ENCODE measurements around the gene SERPINH1.

SERPINH1 gene

DNA sequence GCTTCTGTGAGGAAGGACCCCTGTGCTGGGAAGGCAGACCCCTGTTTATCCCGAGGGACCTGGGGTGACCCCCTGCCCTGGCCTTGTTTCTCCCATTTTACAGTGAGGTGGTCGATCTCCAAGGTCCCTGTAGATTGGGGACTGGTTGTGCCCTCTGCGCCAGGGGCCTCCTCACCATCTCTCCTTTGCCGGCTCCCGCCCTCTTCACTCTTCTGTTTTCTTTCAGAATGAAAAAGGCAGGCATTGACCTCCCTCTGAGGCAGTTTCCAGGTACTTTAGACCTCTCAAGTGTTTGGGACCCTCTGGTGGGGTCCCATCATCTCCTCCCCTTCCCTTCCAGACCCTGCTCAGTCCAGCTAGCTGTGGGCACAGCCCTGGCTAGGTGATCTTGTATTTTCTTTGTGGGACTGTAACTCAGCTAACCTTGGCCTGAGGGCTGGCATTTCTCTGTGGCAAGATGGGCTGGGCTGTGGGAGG lies 1.5 kb downstream of the SERPINH1 start:
- H3K36me3 ChIP-seq (ENCODE audit: control insufficient read depth in 1 of 2, insufficient read depth in 2 of 2, low read length in 2 of 2): peaks cover 3 to 23% of the 10 kb centered on the region in 2 donors
- peaks cover 30 to 52% of the 10 kb centered on the region in 2 donors for H3K4me1 ChIP-seq (ENCODE audit: control insufficient read depth in 1 of 2, insufficient read depth in 2 of 2, low read length in 2 of 2)
- H3K9me3 ChIP-seq (ENCODE audit: control insufficient read depth in 1 of 2, low read length in 2 of 2): no peaks in the 10 kb centered on the region
- peak overlapping the region; percentile 93 to 97 for H3K4me3 ChIP-seq (ENCODE audit: low read depth in 1 of 2, low read length in 2 of 2)
- peak overlapping the region; percentile 84 to 97 for H3K9ac ChIP-seq (ENCODE audit: low read depth in 1 of 2, low read length in 2 of 2)
- no peaks in the 10 kb centered on the region for H3K27me3 ChIP-seq (ENCODE audit: control insufficient read depth in 1 of 2, insufficient read depth in 2 of 2, low read length in 2 of 2)
- H3K27ac ChIP-seq (ENCODE audit: low read depth, low read length): peak overlapping the region; percentile 98

DNA sequence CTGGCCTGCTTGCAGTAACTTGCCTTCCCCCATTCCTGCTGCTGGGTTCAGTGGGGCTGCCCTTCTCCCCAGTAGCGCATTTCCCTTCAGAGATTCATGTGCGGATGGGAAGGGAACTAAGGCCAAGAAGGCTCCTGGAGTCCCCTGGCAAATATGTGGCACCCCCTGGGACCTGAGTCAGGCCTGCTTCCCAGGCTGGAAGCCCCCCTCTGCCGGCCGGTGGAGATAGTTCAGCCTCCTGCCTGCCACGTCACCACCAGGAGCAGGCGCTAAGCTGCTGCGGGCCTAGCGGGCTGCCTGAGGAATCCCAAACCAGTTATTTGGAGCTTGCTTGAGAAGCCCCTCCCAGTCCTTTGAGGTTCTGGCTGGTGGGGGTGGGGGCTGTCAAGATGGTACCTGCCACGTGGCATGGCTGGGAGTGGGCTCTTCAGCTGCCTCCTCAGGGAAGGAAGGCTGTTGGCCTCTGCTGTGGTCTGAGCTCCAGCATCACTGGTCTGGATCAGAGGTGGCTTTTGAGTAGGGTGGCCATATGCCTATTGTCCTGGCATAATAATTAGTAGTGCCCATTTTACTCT lies 2.0 kb downstream of the SERPINH1 start:
- Histone ChIP-seq H3K27me3 (ENCODE audit: control insufficient read depth in 1 of 2, insufficient read depth in 2 of 2, low read length in 2 of 2) (no peaks in the 10 kb centered on the region), H3K9me3 (ENCODE audit: control insufficient read depth in 1 of 2, low read length in 2 of 2) (no peaks in the 10 kb centered on the region), H3K4me3 (ENCODE audit: low read depth in 1 of 2, low read length in 2 of 2) (peak overlapping the region; percentile 93 to 97), H3K27ac (ENCODE audit: low read depth, low read length) (peak overlapping the region; percentile 98), H3K9ac (ENCODE audit: low read depth in 1 of 2, low read length in 2 of 2) (peak overlapping the region; percentile 84 to 97), H3K4me1 (ENCODE audit: control insufficient read depth in 1 of 2, insufficient read depth in 2 of 2, low read length in 2 of 2) (peaks cover 24 to 47% of the 10 kb centered on the region in 2 donors), H3K36me3 (ENCODE audit: control insufficient read depth in 1 of 2, insufficient read depth in 2 of 2, low read length in 2 of 2) (peaks cover 9 to 28% of the 10 kb centered on the region in 2 donors)

DNA sequence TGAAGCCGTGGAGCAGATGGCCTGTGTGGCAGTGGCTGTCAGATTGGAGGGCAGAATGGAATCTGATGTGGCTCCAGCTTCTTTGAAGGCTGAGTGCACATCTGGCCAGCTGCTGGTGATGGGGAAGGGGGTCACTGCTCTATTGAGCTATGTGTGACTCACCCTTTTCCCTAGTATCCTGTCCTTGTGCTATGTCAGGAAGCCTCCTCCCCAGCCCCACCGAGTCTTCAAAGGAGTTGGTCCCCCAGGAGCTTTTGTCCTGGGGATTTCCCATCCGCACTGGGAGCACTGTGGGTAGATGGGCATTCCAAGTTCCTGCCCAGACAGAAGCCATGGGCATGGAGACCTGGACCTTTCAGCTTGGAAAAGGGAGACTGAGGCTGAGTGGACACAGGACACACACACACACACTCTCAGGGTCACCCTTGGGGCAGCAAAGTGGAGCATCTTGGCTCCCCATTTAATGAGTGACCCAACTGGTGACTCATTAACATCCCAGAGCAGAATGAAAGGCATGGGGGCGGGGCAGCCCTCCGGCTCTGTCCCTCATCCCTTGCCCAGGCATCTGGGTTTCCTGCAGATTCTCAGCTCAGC lies 3.3 kb downstream of the SERPINH1 start:
- no peak overlapping the region for H3K9ac ChIP-seq (ENCODE audit: low read depth in 1 of 2, low read length in 2 of 2)
- peak overlapping the region; percentile 34 for H3K27ac ChIP-seq (ENCODE audit: low read depth, low read length)
- peaks cover 16 to 41% of the 10 kb centered on the region in 2 donors for H3K4me1 ChIP-seq (ENCODE audit: control insufficient read depth in 1 of 2, insufficient read depth in 2 of 2, low read length in 2 of 2)
- no peaks in the 10 kb centered on the region for H3K27me3 ChIP-seq (ENCODE audit: control insufficient read depth in 1 of 2, insufficient read depth in 2 of 2, low read length in 2 of 2)
- no peaks in the 10 kb centered on the region for H3K9me3 ChIP-seq (ENCODE audit: control insufficient read depth in 1 of 2, low read length in 2 of 2)
- H3K36me3 ChIP-seq (ENCODE audit: control insufficient read depth in 1 of 2, insufficient read depth in 2 of 2, low read length in 2 of 2): peaks cover 16 to 38% of the 10 kb centered on the region in 2 donors
- H3K4me3 ChIP-seq (ENCODE audit: low read depth in 1 of 2, low read length in 2 of 2): no peak overlapping the region

DNA sequence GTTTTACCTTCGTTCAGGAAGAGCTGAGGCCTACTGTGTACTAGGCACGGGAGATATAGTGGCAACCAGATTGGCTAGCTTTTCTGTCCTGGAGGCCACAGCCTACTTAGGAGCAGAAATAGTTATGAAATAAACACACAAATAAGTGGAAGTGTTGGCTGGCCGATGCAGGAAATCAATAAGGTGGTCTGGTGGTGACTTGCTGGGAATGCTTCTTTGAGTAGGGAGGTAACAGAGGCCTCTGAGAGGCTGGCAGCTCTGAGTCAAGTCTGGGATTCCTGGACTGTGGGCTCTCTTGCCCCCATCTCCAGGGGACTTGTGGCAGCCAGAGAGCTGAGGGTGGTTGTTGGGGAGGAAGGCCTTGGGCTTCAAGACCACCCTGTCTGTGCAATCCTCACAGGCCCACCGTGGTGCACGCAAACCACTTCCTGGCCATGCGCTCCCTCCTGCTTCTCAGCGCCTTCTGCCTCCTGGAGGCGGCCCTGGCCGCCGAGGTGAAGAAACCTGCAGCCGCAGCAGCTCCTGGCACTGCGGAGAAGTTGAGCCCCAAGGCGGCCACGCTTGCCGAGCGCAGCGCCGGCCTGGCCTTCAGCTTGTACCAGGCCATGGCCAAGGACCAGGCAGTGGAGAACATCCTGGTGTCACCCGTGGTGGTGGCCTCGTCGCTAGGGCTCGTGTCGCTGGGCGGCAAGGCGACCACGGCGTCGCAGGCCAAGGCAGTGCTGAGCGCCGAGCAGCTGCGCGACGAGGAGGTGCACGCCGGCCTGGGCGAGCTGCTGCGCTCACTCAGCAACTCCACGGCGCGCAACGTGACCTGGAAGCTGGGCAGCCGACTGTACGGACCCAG lies 4.1 kb downstream of the SERPINH1 start:
- Histone ChIP-seq H3K27me3 (ENCODE audit: control insufficient read depth in 1 of 2, insufficient read depth in 2 of 2, low read length in 2 of 2) (no peaks in the 10 kb centered on the region), H3K4me1 (ENCODE audit: control insufficient read depth in 1 of 2, insufficient read depth in 2 of 2, low read length in 2 of 2) (peaks cover 12 to 41% of the 10 kb centered on the region in 2 donors), H3K27ac (ENCODE audit: low read depth, low read length) (no peak overlapping the region), H3K9ac (ENCODE audit: low read depth in 1 of 2, low read length in 2 of 2) (no peak overlapping the region), H3K9me3 (ENCODE audit: control insufficient read depth in 1 of 2, low read length in 2 of 2) (no peaks in the 10 kb centered on the region), H3K36me3 (ENCODE audit: control insufficient read depth in 1 of 2, insufficient read depth in 2 of 2, low read length in 2 of 2) (peaks cover 23 to 47% of the 10 kb centered on the region in 2 donors), H3K4me3 (ENCODE audit: low read depth in 1 of 2, low read length in 2 of 2) (no peak overlapping the region)

DNA sequence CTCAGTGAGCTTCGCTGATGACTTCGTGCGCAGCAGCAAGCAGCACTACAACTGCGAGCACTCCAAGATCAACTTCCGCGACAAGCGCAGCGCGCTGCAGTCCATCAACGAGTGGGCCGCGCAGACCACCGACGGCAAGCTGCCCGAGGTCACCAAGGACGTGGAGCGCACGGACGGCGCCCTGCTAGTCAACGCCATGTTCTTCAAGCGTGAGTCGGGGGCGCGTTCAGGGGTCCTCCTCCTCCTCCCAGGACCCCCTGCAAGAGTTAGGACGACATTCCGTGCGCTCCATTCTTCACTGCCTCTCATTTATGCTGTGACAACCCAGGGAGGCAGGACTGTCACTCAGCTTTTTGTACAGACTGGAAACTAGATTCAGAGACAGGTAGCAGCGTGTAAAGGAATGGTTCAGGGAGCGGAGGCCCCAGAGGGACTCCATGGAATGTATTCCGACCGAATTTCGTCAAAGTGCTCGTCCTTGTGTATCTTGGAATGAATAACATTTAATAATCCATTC lies 4.8 kb downstream of the SERPINH1 start:
- Histone ChIP-seq H3K9ac (ENCODE audit: low read depth in 1 of 2, low read length in 2 of 2) (no peak overlapping the region), H3K9me3 (ENCODE audit: control insufficient read depth in 1 of 2, low read length in 2 of 2) (no peaks in the 10 kb centered on the region), H3K27me3 (ENCODE audit: control insufficient read depth in 1 of 2, insufficient read depth in 2 of 2, low read length in 2 of 2) (no peaks in the 10 kb centered on the region), H3K4me1 (ENCODE audit: control insufficient read depth in 1 of 2, insufficient read depth in 2 of 2, low read length in 2 of 2) (peaks cover 7 to 41% of the 10 kb centered on the region in 2 donors), H3K4me3 (ENCODE audit: low read depth in 1 of 2, low read length in 2 of 2) (no peak overlapping the region), H3K36me3 (ENCODE audit: control insufficient read depth in 1 of 2, insufficient read depth in 2 of 2, low read length in 2 of 2) (peaks cover 25 to 54% of the 10 kb centered on the region in 2 donors), H3K27ac (ENCODE audit: low read depth, low read length) (no peak overlapping the region)

DNA sequence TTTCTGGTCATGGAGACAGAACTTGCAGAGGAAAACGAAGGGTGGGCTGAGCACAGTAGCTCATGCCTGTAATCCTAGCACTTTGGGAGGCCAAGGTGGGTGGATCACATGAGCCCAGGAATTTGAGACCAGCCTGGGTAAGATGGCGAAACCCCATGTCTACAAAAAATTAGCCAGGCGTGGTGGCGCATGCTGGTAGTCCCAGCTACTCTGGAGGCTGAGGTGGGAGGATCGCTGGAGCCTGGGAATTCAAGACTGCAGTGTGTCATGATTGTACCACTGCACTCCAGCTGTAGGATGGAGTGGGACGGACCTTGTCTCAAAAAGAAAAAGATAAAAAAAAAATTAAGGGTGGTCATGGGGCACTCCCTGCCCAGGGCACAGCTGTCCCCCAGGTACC lies 5.9 kb downstream of the SERPINH1 start:
- no peak overlapping the region for H3K27ac ChIP-seq (ENCODE audit: low read depth, low read length)
- no peaks in the 10 kb centered on the region for H3K9me3 ChIP-seq (ENCODE audit: control insufficient read depth in 1 of 2, low read length in 2 of 2)
- no peak overlapping the region for H3K9ac ChIP-seq (ENCODE audit: low read depth in 1 of 2, low read length in 2 of 2)
- peaks cover 6 to 36% of the 10 kb centered on the region in 2 donors for H3K4me1 ChIP-seq (ENCODE audit: control insufficient read depth in 1 of 2, insufficient read depth in 2 of 2, low read length in 2 of 2)
- no peaks in the 10 kb centered on the region for H3K27me3 ChIP-seq (ENCODE audit: control insufficient read depth in 1 of 2, insufficient read depth in 2 of 2, low read length in 2 of 2)
- H3K4me3 ChIP-seq (ENCODE audit: low read depth in 1 of 2, low read length in 2 of 2): no peak overlapping the region
- peaks cover 28 to 65% of the 10 kb centered on the region in 2 donors for H3K36me3 ChIP-seq (ENCODE audit: control insufficient read depth in 1 of 2, insufficient read depth in 2 of 2, low read length in 2 of 2)

DNA sequence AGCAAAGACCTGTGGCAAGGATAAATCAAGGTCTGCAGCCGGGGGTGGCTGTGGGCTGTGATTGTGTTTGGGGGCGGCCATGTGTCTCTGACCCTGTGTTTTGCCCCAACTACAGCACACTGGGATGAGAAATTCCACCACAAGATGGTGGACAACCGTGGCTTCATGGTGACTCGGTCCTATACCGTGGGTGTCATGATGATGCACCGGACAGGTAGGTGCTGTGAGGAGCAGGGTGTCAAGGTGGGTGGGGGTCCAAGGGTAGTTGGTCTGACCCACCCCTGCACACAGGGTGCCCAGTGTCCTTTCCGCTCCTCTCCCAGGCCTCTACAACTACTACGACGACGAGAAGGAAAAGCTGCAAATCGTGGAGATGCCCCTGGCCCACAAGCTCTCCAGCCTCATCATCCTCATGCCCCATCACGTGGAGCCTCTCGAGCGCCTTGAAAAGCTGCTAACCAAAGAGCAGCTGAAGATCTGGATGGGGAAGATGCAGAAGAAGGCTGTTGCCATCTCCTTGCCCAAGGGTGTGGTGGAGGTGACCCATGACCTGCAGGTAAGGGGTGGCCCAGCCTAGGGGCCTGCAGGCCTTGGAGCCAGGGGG lies 6.7 kb downstream of the SERPINH1 start:
- Histone ChIP-seq H3K4me1 (ENCODE audit: control insufficient read depth in 1 of 2, insufficient read depth in 2 of 2, low read length in 2 of 2) (peaks cover 0 to 30% of the 10 kb centered on the region in 2 donors), H3K4me3 (ENCODE audit: low read depth in 1 of 2, low read length in 2 of 2) (no peak overlapping the region), H3K9ac (ENCODE audit: low read depth in 1 of 2, low read length in 2 of 2) (no peak overlapping the region), H3K36me3 (ENCODE audit: control insufficient read depth in 1 of 2, insufficient read depth in 2 of 2, low read length in 2 of 2) (peaks cover 30 to 72% of the 10 kb centered on the region in 2 donors), H3K9me3 (ENCODE audit: control insufficient read depth in 1 of 2, low read length in 2 of 2) (no peaks in the 10 kb centered on the region), H3K27ac (ENCODE audit: low read depth, low read length) (no peak overlapping the region), H3K27me3 (ENCODE audit: control insufficient read depth in 1 of 2, insufficient read depth in 2 of 2, low read length in 2 of 2) (no peaks in the 10 kb centered on the region)

DNA sequence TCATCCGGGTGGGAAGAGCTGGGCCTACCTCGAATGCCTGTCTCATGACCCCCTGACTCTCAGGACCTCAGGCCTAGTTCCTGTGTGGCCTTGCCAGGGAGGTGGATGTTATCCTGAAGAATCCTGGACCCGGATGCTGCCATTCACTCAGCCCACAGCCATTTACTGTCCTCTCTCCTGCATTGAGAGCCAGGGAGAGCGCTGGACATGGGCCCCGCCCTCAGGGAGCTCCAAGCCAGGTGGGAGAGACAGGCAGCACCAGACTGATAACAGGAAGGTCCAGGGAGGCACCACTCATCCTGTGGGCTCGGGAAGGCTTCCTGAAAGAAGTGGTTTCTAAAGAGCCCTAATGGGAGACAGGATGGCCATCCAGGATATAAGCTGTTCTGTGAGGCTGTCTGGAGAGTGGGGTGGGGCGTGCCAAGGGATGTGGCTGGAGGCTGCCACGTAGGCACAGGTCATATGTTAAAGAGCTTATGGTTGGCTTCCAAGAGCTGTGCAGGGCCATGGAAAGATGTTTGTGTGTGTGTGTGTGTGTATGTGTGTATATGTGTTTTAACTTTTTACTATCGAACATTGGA lies 8.6 kb downstream of the SERPINH1 start:
- Histone ChIP-seq H3K9me3 (ENCODE audit: control insufficient read depth in 1 of 2, low read length in 2 of 2) (no peaks in the 10 kb centered on the region), H3K36me3 (ENCODE audit: control insufficient read depth in 1 of 2, insufficient read depth in 2 of 2, low read length in 2 of 2) (peaks cover 30 to 76% of the 10 kb centered on the region in 2 donors), H3K4me1 (ENCODE audit: control insufficient read depth in 1 of 2, insufficient read depth in 2 of 2, low read length in 2 of 2) (peaks cover 0 to 10% of the 10 kb centered on the region in 2 donors), H3K9ac (ENCODE audit: low read depth in 1 of 2, low read length in 2 of 2) (no peak overlapping the region), H3K27me3 (ENCODE audit: control insufficient read depth in 1 of 2, insufficient read depth in 2 of 2, low read length in 2 of 2) (no peaks in the 10 kb centered on the region), H3K27ac (ENCODE audit: low read depth, low read length) (no peak overlapping the region), H3K4me3 (ENCODE audit: low read depth in 1 of 2, low read length in 2 of 2) (no peak overlapping the region)

DNA sequence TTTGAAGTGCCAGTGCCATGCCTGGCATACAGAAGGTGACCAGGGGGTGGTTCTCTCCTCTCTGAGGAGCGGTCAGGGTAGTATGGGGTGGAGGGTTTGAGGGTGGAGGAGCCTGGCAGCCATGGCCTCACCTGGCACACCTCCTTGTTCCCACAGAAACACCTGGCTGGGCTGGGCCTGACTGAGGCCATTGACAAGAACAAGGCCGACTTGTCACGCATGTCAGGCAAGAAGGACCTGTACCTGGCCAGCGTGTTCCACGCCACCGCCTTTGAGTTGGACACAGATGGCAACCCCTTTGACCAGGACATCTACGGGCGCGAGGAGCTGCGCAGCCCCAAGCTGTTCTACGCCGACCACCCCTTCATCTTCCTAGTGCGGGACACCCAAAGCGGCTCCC lies 9.6 kb downstream of the SERPINH1 start:
- no peak overlapping the region for H3K9ac ChIP-seq (ENCODE audit: low read depth in 1 of 2, low read length in 2 of 2)
- no peaks in the 10 kb centered on the region for H3K9me3 ChIP-seq (ENCODE audit: control insufficient read depth in 1 of 2, low read length in 2 of 2)
- H3K27me3 ChIP-seq (ENCODE audit: control insufficient read depth in 1 of 2, insufficient read depth in 2 of 2, low read length in 2 of 2): no peaks in the 10 kb centered on the region
- peaks cover 5 to 6% of the 10 kb centered on the region in 2 donors for H3K4me1 ChIP-seq (ENCODE audit: control insufficient read depth in 1 of 2, insufficient read depth in 2 of 2, low read length in 2 of 2)
- no peak overlapping the region for H3K4me3 ChIP-seq (ENCODE audit: low read depth in 1 of 2, low read length in 2 of 2)
- H3K36me3 ChIP-seq (ENCODE audit: control insufficient read depth in 1 of 2, insufficient read depth in 2 of 2, low read length in 2 of 2): peaks cover 30 to 72% of the 10 kb centered on the region in 2 donors
- no peak overlapping the region for H3K27ac ChIP-seq (ENCODE audit: low read depth, low read length)
